SHP77 (cell line): ENCODE measurements around the gene PKIB.
"Not testable (repeated sequence)": the region's sequence is repeated elsewhere in the genome, so short reads cannot be mapped to it uniquely, and the experiment has no call there.

Experiments
- DNase-seq, 2 experiments: peaks; one replicate each; lab custom pipeline; 2025; lab: John Stamatoyannopoulos, UW

Gene PKIB

GRCh38 chr6:122710908-122711635 lies 100.9 kb downstream of the PKIB start:
- no peak for DNase-seq

GRCh38 chr6:122712093-122712447 lies 101.9 kb downstream of the PKIB start:
- DNase-seq: no peak

- no peak for DNase-seq
These were observed 102.4 kb downstream of the PKIB start for GRCh38 chr6:122712448-122713137.

GRCh38 chr6:122713138-122713537 lies 102.9 kb downstream of the PKIB start:
- DNase-seq: no peak

GRCh38 chr6:122714059-122714458 lies 103.9 kb downstream of the PKIB start:
- DNase-seq: no peak

- DNase-seq: no peak
These were observed 105.5 kb downstream of the PKIB start for GRCh38 chr6:122715725-122716124.

- DNase-seq: peak; percentile 42 to 58
These were observed 107.1 kb downstream of the PKIB start for GRCh38 chr6:122717350-122717749.

GRCh38 chr6:122718616-122719015 lies 108.4 kb downstream of the PKIB start:
- DNase-seq: no peak

- DNase-seq: no peak
These were observed 109.0 kb downstream of the PKIB start for GRCh38 chr6:122719176-122719575.

GRCh38 chr6:122722746-122723145 lies 112.5 kb downstream of the PKIB start:
- DNase-seq: no peak

GRCh38 chr6:122726649-122727048 lies 116.4 kb downstream of the PKIB start:
- peak; percentile 15 to 31 for DNase-seq

GRCh38 chr6:122727244-122727643 lies 117.0 kb downstream of the PKIB start:
- no peak for DNase-seq

- DNase-seq: no peak
These were observed 120.1 kb downstream of the PKIB start for GRCh38 chr6:122730334-122730733.

- DNase-seq: peak in 1 of 2 experiments; percentile 37
These were observed 120.7 kb downstream of the PKIB start for GRCh38 chr6:122730775-122731386.

- no peak for DNase-seq
These were observed 123.1 kb downstream of the PKIB start for GRCh38 chr6:122733259-122733658.

GRCh38 chr6:122734529-122735395 lies 124.6 kb downstream of the PKIB start:
- no peak for DNase-seq

- no peak for DNase-seq
These were observed 125.4 kb downstream of the PKIB start for GRCh38 chr6:122735582-122735981.

- peak; percentile 63 to 69 for DNase-seq
These were observed 126.0 kb downstream of the PKIB start for GRCh38 chr6:122736163-122736562.

GRCh38 chr6:122736616-122737015 lies 126.4 kb downstream of the PKIB start:
- DNase-seq: peak in 1 of 2 experiments; percentile 26

GRCh38 chr6:122740091-122740490 lies 129.9 kb downstream of the PKIB start:
- DNase-seq: no peak

GRCh38 chr6:122740936-122741335 lies 130.7 kb downstream of the PKIB start:
- no peak for DNase-seq

GRCh38 chr6:122744247-122744646 lies 134.0 kb downstream of the PKIB start:
- not testable (repeated sequence) for DNase-seq
